ENCODE data around the gene PDGFA.
"Not testable (repeated sequence)": the region's sequence is repeated elsewhere in the genome, so short reads cannot be mapped to it uniquely, and the experiment has no call there.

The PDGFA gene

GRCh38 chr7:551615-551970 is 31.9 kb upstream of the PDGFA start:
- not testable (repeated sequence) for DNase-seq

GRCh38 chr7:550881-551614 is 31.4 kb upstream of the PDGFA start:
- no peak for DNase-seq

GRCh38 chr7:549891-550625 is 30.4 kb upstream of the PDGFA start:
- DNase-seq = no peak

GRCh38 chr7:549066-549890 is 29.6 kb upstream of the PDGFA start:
- DNase-seq = no peak

- DNase-seq = no peak
Measured at GRCh38 chr7:548401-548800, 28.8 kb upstream of the PDGFA start.

- DNase-seq = no peak
Measured at GRCh38 chr7:545470-545869, 25.8 kb upstream of the PDGFA start.

- no peak for DNase-seq
Measured at GRCh38 chr7:544338-545221, 24.9 kb upstream of the PDGFA start.

GRCh38 chr7:543501-544337 is 24.1 kb upstream of the PDGFA start:
- no peak for DNase-seq

GRCh38 chr7:542713-543500 is 23.3 kb upstream of the PDGFA start:
- no peak for DNase-seq

- no peak for DNase-seq
Measured at GRCh38 chr7:542131-542712, 22.6 kb upstream of the PDGFA start.

- DNase-seq = no peak
Measured at GRCh38 chr7:541661-542060, 22.0 kb upstream of the PDGFA start.

- DNase-seq = no peak
Measured at GRCh38 chr7:540997-541396, 21.4 kb upstream of the PDGFA start.

- no peak for DNase-seq
Measured at GRCh38 chr7:540579-540978, 20.9 kb upstream of the PDGFA start.

- no peak for DNase-seq
Measured at GRCh38 chr7:539731-540411, 20.2 kb upstream of the PDGFA start.

- DNase-seq = no peak
Measured at GRCh38 chr7:538764-539685, 19.4 kb upstream of the PDGFA start.

GRCh38 chr7:537911-538634 is 18.4 kb upstream of the PDGFA start:
- DNase-seq = no peak

GRCh38 chr7:536231-536630 is 16.6 kb upstream of the PDGFA start:
- DNase-seq = no peak

- DNase-seq = no peak
Measured at GRCh38 chr7:534959-535358, 15.3 kb upstream of the PDGFA start.
